K562 (cell line): Measurements from ENCODE around the gene SMC4. TPM values are rescaled to one million over a fixed set of nuclear protein-coding genes. Genes with fewer than 3 reads are reported as not detected.

ENCODE experiments used
- ARNT ChIP-seq, 2 experiments: fragments of 450-650 bp; IDR thresholded peaks; 2 replicates each; pipeline ENCODE4 v1.6.1; 2016; ENCODE audit warnings: mild to moderate bottlenecking in 1 of 2
- ATF7 ChIP-seq: fragments of 450-650 bp; IDR thresholded peaks from 2 replicates; pipeline ENCODE4 v1.7.1; 2014; ENCODE audit warnings: mild to moderate bottlenecking, moderate library complexity
- CREM ChIP-seq: IDR thresholded peaks from 2 replicates; pipeline ENCODE4 v1.6.1; 2014; ENCODE audit warnings: antibody characterized with exemption, low read depth
- CXXC5 ChIP-seq: fragments of 250-450 bp; sonication (Bioruptor Pico); IDR thresholded peaks from 2 replicates; pipeline ENCODE4 v1.8.0; 2022; ENCODE audit warnings: inconsistent platforms, mild to moderate bottlenecking, moderate library complexity
- ELF2 ChIP-seq: fragments of 250-450 bp; sonication (Bioruptor Pico); IDR thresholded peaks from 2 replicates; pipeline ENCODE4 v1.5.0; 2021; ENCODE audit warnings: mild to moderate bottlenecking
- ERF ChIP-seq: fragments of 450-650 bp; formaldehyde crosslinking; IDR thresholded peaks from 2 replicates; pipeline ENCODE4 v1.4.0; 2020; ENCODE audit warnings: mild to moderate bottlenecking, mixed read lengths
- ESRRB ChIP-seq: fragments of 250-450 bp; sonication (Bioruptor Pico); IDR thresholded peaks from 2 replicates; pipeline ENCODE4 v1.5.0; 2020; ENCODE audit warnings: mild to moderate bottlenecking, moderate library complexity, borderline replicate concordance
- JUND ChIP-seq, 2 experiments: IDR thresholded peaks; 2 replicates in 1 of 2; 3 replicates in 1 of 2; pipeline ENCODE4 v1.6.1; 2011; ENCODE audit warnings: borderline replicate concordance in 2 of 2, low read depth in 2 of 2, low read length in 2 of 2, improper control_type of control experiment in 1 of 2, missing biosample characterization in 1 of 2, missing genetic modification characterization in 1 of 2, missing genetic modification reagents in 1 of 2
- KDM1A ChIP-seq, 2 experiments: fragments of 450-650 bp; IDR thresholded peaks; 2 replicates each; pipeline ENCODE4 v1.6.1; 2016; ENCODE audit warnings: mild to moderate bottlenecking in 2 of 2
- LEF1 ChIP-seq: fragments of 450-650 bp; IDR thresholded peaks from 2 replicates; pipeline ENCODE4 v1.6.1; 2016; ENCODE audit warnings: mild to moderate bottlenecking
- NR2F6 ChIP-seq: fragments of 450-650 bp; formaldehyde crosslinking; IDR thresholded peaks from 2 replicates; pipeline ENCODE4 v1.4.0; 2020; ENCODE audit warnings: mild to moderate bottlenecking
- PHB ChIP-seq: fragments of 250-450 bp; sonication (Bioruptor Pico); IDR thresholded peaks from 2 replicates; pipeline ENCODE4 v1.5.0; 2021
- PML ChIP-seq: IDR thresholded peaks from 2 replicates; pipeline ENCODE4 v1.6.1; 2012; ENCODE audit warnings: low read length, inconsistent platforms
- RBBP5 ChIP-seq: fragments of 200-600 bp; sonication (generic); IDR thresholded peaks from 2 replicates; pipeline ENCODE4 v1.6.1; 2012; ENCODE audit warnings: borderline replicate concordance, mild to moderate bottlenecking, low read length, control low read depth, inconsistent platforms; ENCODE audit not compliant: insufficient read depth, poor library complexity, severe bottlenecking
- RBM39 ChIP-seq: fragments of 200-400 bp; formaldehyde crosslinking; optimal IDR thresholded peaks from 2 replicates; pipeline ENCODE3; 2018; ENCODE audit warnings: low read depth, low read length
- SMARCA5 ChIP-seq: fragments of 450-650 bp; IDR thresholded peaks from 2 replicates; pipeline ENCODE4 v1.6.1; 2016
- TARDBP ChIP-seq: fragments of 450-650 bp; IDR thresholded peaks from 2 replicates; pipeline ENCODE4 v1.6.1; 2016
- TGIF2 ChIP-seq: sonication (generic); formaldehyde crosslinking; IDR thresholded peaks from 2 replicates; pipeline ENCODE4 v1.8.1; 2022; ENCODE audit warnings: mild to moderate bottlenecking, missing genetic modification reagents, moderate library complexity
- ZNF444 ChIP-seq: fragments of 250-450 bp; sonication (Bioruptor Pico); IDR thresholded peaks from 2 replicates; pipeline ENCODE4 v1.4.0; 2020; ENCODE audit warnings: mild to moderate bottlenecking, moderate library complexity
- polyA plus RNA-seq, 8 experiments: library from polyadenylated mRNA; depleted of rRNA in 4 of 8; stranded (reverse) in 5 of 8; unstranded in 3 of 8; fragments of >200 nt; fragmentation: Nextera tagmentation in 2 of 8; fragmentation: Illumina TruSeq in 1 of 8; extraction: Ambion mirVana in 2 of 8; extraction: Trizol in 1 of 8; gene quantifications; 2 replicates each; pipeline versions ENCODE4 v1.2.1 to v1.2.3, GENCODE V29; 2011 to 2014; ENCODE audit warnings: inconsistent platforms in 1 of 8, missing spikeins in 1 of 8
- total RNA-seq, 7 experiments: library from RNA; depleted of rRNA in 6 of 7; stranded (reverse); fragments of >200 nt in 6 of 7; fragmentation: Illumina TruSeq in 2 of 7; extraction: Trizol in 2 of 7; gene quantifications; 2 replicates each; pipeline versions ENCODE4 v1.2.1 to v1.2.3, GENCODE V29; 2011 to 2021; ENCODE audit warnings: low replicate concordance in 1 of 7
- TF ChIP-seq, protein P1 (sequence below): fragments of 250-450 bp; sonication (Bioruptor Pico); IDR thresholded peaks from 2 replicates; pipeline ENCODE4 v1.5.0; 2021; ENCODE audit warnings: mild to moderate bottlenecking, borderline replicate concordance
- TF ChIP-seq, protein P2 (sequence below): sonication (generic); formaldehyde crosslinking; IDR thresholded peaks from 2 replicates; pipeline ENCODE4 v1.8.0; 2023; ENCODE audit warnings: mild to moderate bottlenecking, missing genetic modification reagents
- TF ChIP-seq, protein P3 (sequence below): fragments of 450-650 bp; formaldehyde crosslinking; conservative IDR thresholded peaks from 2 replicates; pipeline ENCODE4 v1.4.0; 2022; ENCODE audit warnings: mild to moderate bottlenecking, missing genetic modification characterization

Gene SMC4
- total and polyA plus RNA-seq, 9 of the 15 experiments (the other 6 are each of a cell fraction or from before 2014, with no cell fraction given) = 87.9 to 347 (median 176) TPM

DNA sequence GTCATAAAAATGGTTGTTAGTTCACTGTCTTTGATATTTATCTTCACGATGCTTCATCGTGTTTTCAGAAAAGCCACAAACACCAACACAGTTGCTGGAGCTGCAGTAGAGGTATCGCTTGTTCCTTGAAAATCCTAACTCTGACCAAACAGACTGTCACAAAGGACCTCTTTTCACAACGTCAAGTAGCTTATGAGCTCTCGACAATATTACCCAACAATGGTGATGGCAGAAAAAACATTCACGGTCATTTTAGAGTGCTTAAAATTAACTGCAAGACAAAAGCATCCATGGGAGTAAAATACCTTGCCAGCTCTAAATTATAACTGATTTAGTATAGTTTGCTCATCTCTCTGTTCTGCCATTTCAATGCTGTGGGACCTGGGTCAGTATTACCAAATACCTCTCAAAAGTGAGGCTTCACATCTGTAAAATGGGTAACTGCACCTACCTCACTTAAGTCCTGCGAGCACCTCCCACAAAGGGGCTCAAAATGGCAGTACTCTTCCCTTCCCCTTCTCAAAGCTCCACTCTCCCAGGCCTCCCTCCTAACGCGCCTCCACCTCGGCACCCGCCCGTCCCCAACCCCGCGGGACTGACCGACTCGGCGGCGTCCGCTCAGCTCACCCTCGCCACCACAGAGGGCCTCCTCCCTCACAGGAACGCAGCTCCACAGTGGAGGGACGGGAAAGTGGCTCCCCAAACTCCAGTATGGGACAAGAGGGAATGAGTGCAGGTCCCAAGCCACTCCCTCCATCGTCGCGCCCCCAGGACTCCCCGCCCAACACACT lies 49.6 kb downstream of the SMC4 start (continued):
- TF ChIP-seq ELF2 (CRISPR knock-in tag) (no peak), NR2F6 (CRISPR knock-in tag) (no peak), RBM39 (peak; percentile 87), ERF (CRISPR knock-in tag) (peak; percentile 50; the same call in 1 of the 2 replicates), CXXC5 (CRISPR knock-in tag) (no peak), SMARCA5 (peak; percentile 85; the same call in 1 of the 2 replicates), RBBP5 (no peak), ATF7 (no peak), TARDBP (no peak), KDM1A (IDR thresholded peaks at IDR 0.05) (peak; percentile 78 to 82), ESRRB (CRISPR knock-in tag) (no peak), TGIF2 (CRISPR knock-in tag) (no peak), CREM (0 out of 2 replicates have a peak, but pooled peaks have one; percentile 3), JUND (IDR thresholded peaks at IDR 0.05; ENCODE audit: borderline replicate concordance, low read depth, low read length) (no peak), JUND (tag; IDR thresholded peaks at IDR 0.05; ENCODE audit: borderline replicate concordance, low read depth, low read length) (0 out of 3 replicates have a peak, but pooled peaks have one; percentile 20), ZNF444 (CRISPR knock-in tag) (no peak), PML (no peak), LEF1 (peak; percentile 32; the same call in 1 of the 2 replicates), ARNT (IDR thresholded peaks at IDR 0.05) (peak in 1 of 2 experiments; percentile 17; a peak in 1 of 4 replicates), PHB (CRISPR knock-in tag) (0 out of 2 replicates have a peak, but pooled peaks have one; percentile 49)
- TF ChIP-seq, protein P1, sequence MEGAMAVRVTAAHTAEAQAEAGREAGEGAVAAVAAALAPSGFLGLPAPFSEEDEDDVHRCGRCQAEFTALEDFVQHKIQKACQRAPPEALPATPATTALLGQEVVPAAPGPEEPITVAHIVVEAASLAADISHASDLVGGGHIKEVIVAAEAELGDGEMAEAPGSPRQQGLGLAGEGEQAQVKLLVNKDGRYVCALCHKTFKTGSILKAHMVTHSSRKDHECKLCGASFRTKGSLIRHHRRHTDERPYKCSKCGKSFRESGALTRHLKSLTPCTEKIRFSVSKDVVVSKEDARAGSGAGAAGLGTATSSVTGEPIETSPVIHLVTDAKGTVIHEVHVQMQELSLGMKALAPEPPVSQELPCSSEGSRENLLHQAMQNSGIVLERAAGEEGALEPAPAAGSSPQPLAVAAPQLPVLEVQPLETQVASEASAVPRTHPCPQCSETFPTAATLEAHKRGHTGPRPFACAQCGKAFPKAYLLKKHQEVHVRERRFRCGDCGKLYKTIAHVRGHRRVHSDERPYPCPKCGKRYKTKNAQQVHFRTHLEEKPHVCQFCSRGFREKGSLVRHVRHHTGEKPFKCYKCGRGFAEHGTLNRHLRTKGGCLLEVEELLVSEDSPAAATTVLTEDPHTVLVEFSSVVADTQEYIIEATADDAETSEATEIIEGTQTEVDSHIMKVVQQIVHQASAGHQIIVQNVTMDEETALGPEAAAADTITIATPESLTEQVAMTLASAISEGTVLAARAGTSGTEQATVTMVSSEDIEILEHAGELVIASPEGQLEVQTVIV (CRISPR knock-in tag) = no peak
- TF ChIP-seq, protein P2, sequence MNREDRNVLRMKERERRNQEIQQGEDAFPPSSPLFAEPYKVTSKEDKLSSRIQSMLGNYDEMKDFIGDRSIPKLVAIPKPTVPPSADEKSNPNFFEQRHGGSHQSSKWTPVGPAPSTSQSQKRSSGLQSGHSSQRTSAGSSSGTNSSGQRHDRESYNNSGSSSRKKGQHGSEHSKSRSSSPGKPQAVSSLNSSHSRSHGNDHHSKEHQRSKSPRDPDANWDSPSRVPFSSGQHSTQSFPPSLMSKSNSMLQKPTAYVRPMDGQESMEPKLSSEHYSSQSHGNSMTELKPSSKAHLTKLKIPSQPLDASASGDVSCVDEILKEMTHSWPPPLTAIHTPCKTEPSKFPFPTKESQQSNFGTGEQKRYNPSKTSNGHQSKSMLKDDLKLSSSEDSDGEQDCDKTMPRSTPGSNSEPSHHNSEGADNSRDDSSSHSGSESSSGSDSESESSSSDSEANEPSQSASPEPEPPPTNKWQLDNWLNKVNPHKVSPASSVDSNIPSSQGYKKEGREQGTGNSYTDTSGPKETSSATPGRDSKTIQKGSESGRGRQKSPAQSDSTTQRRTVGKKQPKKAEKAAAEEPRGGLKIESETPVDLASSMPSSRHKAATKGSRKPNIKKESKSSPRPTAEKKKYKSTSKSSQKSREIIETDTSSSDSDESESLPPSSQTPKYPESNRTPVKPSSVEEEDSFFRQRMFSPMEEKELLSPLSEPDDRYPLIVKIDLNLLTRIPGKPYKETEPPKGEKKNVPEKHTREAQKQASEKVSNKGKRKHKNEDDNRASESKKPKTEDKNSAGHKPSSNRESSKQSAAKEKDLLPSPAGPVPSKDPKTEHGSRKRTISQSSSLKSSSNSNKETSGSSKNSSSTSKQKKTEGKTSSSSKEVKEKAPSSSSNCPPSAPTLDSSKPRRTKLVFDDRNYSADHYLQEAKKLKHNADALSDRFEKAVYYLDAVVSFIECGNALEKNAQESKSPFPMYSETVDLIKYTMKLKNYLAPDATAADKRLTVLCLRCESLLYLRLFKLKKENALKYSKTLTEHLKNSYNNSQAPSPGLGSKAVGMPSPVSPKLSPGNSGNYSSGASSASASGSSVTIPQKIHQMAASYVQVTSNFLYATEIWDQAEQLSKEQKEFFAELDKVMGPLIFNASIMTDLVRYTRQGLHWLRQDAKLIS = no peak
- TF ChIP-seq, protein P3, sequence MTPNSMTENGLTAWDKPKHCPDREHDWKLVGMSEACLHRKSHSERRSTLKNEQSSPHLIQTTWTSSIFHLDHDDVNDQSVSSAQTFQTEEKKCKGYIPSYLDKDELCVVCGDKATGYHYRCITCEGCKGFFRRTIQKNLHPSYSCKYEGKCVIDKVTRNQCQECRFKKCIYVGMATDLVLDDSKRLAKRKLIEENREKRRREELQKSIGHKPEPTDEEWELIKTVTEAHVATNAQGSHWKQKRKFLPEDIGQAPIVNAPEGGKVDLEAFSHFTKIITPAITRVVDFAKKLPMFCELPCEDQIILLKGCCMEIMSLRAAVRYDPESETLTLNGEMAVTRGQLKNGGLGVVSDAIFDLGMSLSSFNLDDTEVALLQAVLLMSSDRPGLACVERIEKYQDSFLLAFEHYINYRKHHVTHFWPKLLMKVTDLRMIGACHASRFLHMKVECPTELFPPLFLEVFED (CRISPR knock-in tag) = peak; percentile 74; the same call in 1 of the 2 replicates
